ENCODE measurements around the gene FIG4.

- TF ChIP-seq REST (IDR thresholded peaks at IDR 0.05; ENCODE audit: borderline replicate concordance) (no peak), SMC3 (conservative IDR thresholded peaks at IDR 0.05; ENCODE audit: poor library complexity) (no peak), CTCF (IDR thresholded peaks at IDR 0.05; ENCODE audit: poor library complexity, severe bottlenecking) (no peak), EP300 (conservative IDR thresholded peaks at IDR 0.05; ENCODE audit: poor library complexity, severe bottlenecking) (no peak), RAD21 (conservative IDR thresholded peaks at IDR 0.05) (no peak), MXI1 (conservative IDR thresholded peaks at IDR 0.05; ENCODE audit: poor library complexity, severe bottlenecking) (no peak), TAF1 (IDR thresholded peaks at IDR 0.05; ENCODE audit: low read depth) (no peak), EZH2 (IDR thresholded peaks at IDR 0.05; ENCODE audit: borderline replicate concordance, insufficient read depth, low read length, poor library complexity, severe bottlenecking) (no peak)
Measured at GRCh38 chr6:109672175-109672574, 18.9 kb upstream of the FIG4 start.
